Vagina (tissue), 2 donors: ENCODE data around the gene CLIC6.

Experiments used
- CTCF ChIP-seq, 3 experiments: fragments of 450-650 bp in 2 of 3; fragments of 200-600 bp in 1 of 3; sonication (generic) in 1 of 3; IDR thresholded peaks; one replicate each; pipeline ENCODE4 v1.5.1; 2017 to 2019; ENCODE audit warnings: antibody characterized with exemption in 3 of 3, mild to moderate bottlenecking in 2 of 3, moderate library complexity in 2 of 3
- POLR2A ChIP-seq, 2 donors: fragments of 450-650 bp; IDR thresholded peaks; one replicate each; pipeline ENCODE4 v1.6.1; 2017; ENCODE audit warnings: antibody characterized with exemption in 2 of 2, mild to moderate bottlenecking in 2 of 2, moderate library complexity in 2 of 2

- TF ChIP-seq CTCF (IDR thresholded peaks at IDR 0.05) (no peak), POLR2A (IDR thresholded peaks at IDR 0.05) (no peak)
Measured at GRCh38 chr21:34669149-34669879, 520 bp downstream of the CLIC6 start.
